ENCODE data around the gene CCL21.

CCL21 gene

DNA sequence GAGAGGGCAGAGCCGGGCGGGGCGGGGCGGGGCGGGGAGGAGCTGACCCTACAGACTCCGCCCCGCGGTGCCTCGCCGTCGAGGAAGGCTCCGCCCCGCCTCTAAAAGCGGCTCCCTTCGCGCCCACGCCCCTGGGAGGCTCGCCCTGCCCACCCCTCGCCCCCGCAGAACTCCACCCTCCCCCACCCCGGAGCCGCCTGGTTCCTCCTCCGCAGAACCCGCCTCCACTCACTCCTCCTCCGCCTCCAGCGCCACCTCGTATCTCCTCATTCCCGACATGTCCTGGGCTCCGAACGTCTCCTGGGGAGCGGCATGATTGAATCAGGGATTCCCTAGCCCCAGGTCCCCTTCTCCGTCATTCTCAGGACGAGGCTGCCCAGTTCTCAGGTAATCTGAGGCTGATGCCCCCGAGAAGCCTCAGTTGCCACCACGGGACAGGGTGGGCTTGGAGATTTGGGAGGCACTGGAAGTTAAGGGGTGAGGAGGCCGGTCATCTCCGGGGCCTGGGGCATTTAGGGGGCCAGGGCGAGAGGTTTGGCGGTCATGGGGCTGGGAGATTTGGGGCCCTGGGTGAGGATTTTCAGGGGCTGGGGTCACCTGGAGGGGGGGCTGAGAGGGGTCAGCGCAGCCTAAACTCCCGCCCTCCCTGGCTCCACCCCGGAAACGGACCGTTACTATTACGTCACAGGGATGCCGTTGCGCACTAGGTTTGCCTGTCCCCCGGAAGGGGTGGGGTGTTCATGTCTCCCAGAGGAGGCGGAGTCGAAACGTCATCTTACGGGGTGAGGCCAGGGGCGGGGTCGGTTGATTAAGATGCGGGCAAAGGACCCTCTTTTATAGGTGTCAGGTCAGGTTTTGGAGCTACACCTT lies 44.3 kb downstream of the CCL21 start:
- DNase-seq, result peak; percentile 91

GRCh38 chr9:34665067-34665380 lies 44.9 kb downstream of the CCL21 start:
- DNase-seq, result no peak

- peak; percentile 55 for DNase-seq
Observed at GRCh38 chr9:34664281-34665066, 45.5 kb downstream of the CCL21 start.

- DNase-seq, result no peak
Observed at GRCh38 chr9:34663303-34663605, 46.7 kb downstream of the CCL21 start.

GRCh38 chr9:34662526-34663302 lies 47.2 kb downstream of the CCL21 start, which contains the start of gene CCL27:
Gene CCL27 (minus strand): TSS chr9:34662657. CDS start chr9:34662633, 24 bp downstream.
- no peak for DNase-seq

DNA sequence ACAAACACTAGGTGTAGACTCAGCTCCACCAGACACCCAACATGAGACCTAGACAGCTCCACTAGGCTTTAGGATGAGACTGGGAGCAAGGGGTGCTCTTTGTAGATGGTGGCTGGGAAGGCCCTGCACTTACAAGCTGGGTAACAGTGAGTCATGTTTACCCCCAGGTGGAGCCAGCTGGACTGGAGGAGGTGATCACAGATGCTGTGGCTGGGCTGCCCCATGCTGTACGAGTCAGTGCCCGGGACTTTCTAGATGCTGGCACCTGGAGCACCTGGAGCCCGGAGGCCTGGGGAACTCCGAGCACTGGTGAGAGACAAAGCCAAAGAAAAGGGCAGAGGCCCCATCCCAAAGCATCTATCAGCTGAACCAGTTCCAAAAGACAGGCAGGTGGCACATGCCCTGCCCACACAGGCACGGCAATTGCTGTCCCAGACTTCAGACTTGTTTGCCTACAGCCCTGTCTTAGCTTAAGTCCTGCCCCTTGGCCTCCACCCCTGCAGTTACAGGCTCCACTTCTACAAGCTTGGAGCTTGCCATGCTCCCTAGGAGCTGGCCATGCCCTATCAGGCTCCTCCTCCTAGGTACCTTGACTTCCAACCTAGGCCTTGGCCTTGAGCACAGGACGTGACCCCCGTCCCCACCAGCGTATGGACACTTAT lies 50.2 kb downstream of the CCL21 start:
- no peak for DNase-seq

Data from COR-L47 (cell line).